Osteoblast (primary cell): ENCODE measurements around the gene RNF31. TPM values are rescaled to one million over a fixed set of nuclear protein-coding genes. Genes with fewer than 3 reads are reported as not detected.

Experiments
- DNase-seq: peaks from one replicate; pipeline ENCODE4 v3.0.0; 2011; ENCODE audit warnings: low spot score, mixed read lengths; ENCODE audit not compliant: insufficient read length; ENCODE audit errors: missing footprints
- H2AFZ ChIP-seq: 2 replicates; pipeline ENCODE4 v1.6.0; 2011; ENCODE audit warnings: mild to moderate bottlenecking, low read length
- H3K27ac ChIP-seq: 2 replicates; pipeline ENCODE4 v1.5.1; 2011; ENCODE audit warnings: mild to moderate bottlenecking, low read depth, low read length, moderate library complexity
- H3K27me3 ChIP-seq: 2 replicates; pipeline ENCODE4 v1.6.0; 2012; ENCODE audit warnings: mild to moderate bottlenecking, control low read depth, inconsistent platforms, low read length, moderate library complexity; ENCODE audit not compliant: insufficient read depth
- H3K36me3 ChIP-seq: 2 replicates; pipeline ENCODE4 v1.5.1; 2011; ENCODE audit warnings: mild to moderate bottlenecking, low read length, control low read depth, moderate library complexity; ENCODE audit not compliant: insufficient read depth
- H3K4me1 ChIP-seq: 2 replicates; pipeline ENCODE4 v1.5.1; 2011; ENCODE audit warnings: mild to moderate bottlenecking, low read length, control low read depth, moderate library complexity; ENCODE audit not compliant: insufficient read depth
- H3K4me2 ChIP-seq: 2 replicates; pipeline ENCODE4 v1.6.0; 2011; ENCODE audit warnings: mild to moderate bottlenecking, low read length; ENCODE audit not compliant: insufficient read depth
- H3K4me3 ChIP-seq: fragments of 200-600 bp; sonication (generic); 3 replicates; pipeline ENCODE4 v1.5.1; 2012; ENCODE audit warnings: mild to moderate bottlenecking, low read length, inconsistent platforms; ENCODE audit not compliant: insufficient read depth
- H3K79me2 ChIP-seq: 2 replicates; pipeline ENCODE4 v1.6.0; 2012; ENCODE audit warnings: mild to moderate bottlenecking, low read length, control low read depth, inconsistent platforms; ENCODE audit not compliant: insufficient read depth
- H3K9me3 ChIP-seq: 2 replicates; pipeline ENCODE4 v1.5.1; 2011; ENCODE audit warnings: low read depth, low read length, control low read depth
- H4K20me1 ChIP-seq: 2 replicates; pipeline ENCODE4 v1.6.0; 2012; ENCODE audit warnings: mild to moderate bottlenecking, low read length, control low read depth; ENCODE audit not compliant: insufficient read depth
- CTCF ChIP-seq: IDR thresholded peaks from 2 replicates; pipeline ENCODE4 v1.5.1; 2011; ENCODE audit warnings: mild to moderate bottlenecking, low read depth, low read length, moderate library complexity; ENCODE audit errors: extremely low read depth
- total RNA-seq: library from RNA; depleted of rRNA; stranded (reverse); fragments of >200 nt; gene quantifications from 2 replicates; pipeline ENCODE4 v1.2.3, GENCODE V29; 2012

The RNF31 gene
- total RNA-seq, 1 donor: 49.6 TPM

GRCh38 chr14:24115422-24116127 lies 31.7 kb upstream of the RNF31 start:
- TF ChIP-seq CTCF: no peak
- no peaks in the 10 kb centered on the region for H3K27me3 ChIP-seq
- H3K36me3 ChIP-seq: peaks cover 30% of the 10 kb centered on the region
- no peaks in the 10 kb centered on the region for H4K20me1 ChIP-seq
- H3K79me2 ChIP-seq: peaks cover 13% of the 10 kb centered on the region
- peaks cover 14% of the 10 kb centered on the region for H3K4me1 ChIP-seq
- peak overlapping the region; percentile 82 for H3K4me3 ChIP-seq
- H3K27ac ChIP-seq: peak overlapping the region; percentile 98
- peak; percentile 67 for DNase-seq
- H2AFZ ChIP-seq: peak overlapping the region; percentile 87
- H3K9me3 ChIP-seq: no peaks in the 10 kb centered on the region
- peak overlapping the region; percentile 96 for H3K4me2 ChIP-seq

GRCh38 chr14:24116128-24116814 lies 31.0 kb upstream of the RNF31 start:
- no peak for DNase-seq
- TF ChIP-seq CTCF: no peak
- Histone ChIP-seq H3K27ac (no peak overlapping the region), H3K4me1 (peaks cover 14% of the 10 kb centered on the region), H3K4me3 (peak overlapping the region; percentile 82), H3K4me2 (peak overlapping the region; percentile 96), H3K9me3 (no peaks in the 10 kb centered on the region), H4K20me1 (no peaks in the 10 kb centered on the region), H3K27me3 (no peaks in the 10 kb centered on the region), H3K36me3 (peaks cover 36% of the 10 kb centered on the region), H2AFZ (no peak overlapping the region), H3K79me2 (peaks cover 13% of the 10 kb centered on the region)

DNA sequence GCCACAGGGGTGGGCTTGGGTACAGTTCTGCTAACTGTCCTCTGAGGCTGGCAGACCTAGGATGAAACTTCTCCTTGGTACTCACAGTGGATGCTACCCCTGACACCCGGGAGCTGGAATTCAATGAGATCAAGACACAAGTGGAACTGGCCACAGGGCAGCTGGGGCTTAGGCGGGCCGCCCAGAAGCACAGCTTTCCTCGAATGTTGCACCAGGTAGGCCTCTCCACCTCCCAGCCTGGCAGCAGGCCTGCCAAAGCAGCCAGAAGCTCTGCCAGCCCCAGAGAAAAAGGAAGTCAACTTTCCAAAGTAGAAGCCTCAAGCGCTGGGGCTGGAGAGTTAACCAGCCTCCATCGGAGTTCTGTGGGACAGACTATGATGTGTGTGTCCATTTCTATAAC lies 30.1 kb upstream of the RNF31 start:
- no peak overlapping the region for H2AFZ ChIP-seq
- H3K4me2 ChIP-seq: no peak overlapping the region
- H3K4me3 ChIP-seq: no peak overlapping the region
- peaks cover 42% of the 10 kb centered on the region for H3K36me3 ChIP-seq
- H3K27ac ChIP-seq: no peak overlapping the region
- H4K20me1 ChIP-seq: no peaks in the 10 kb centered on the region
- peak; percentile 30 for DNase-seq
- H3K79me2 ChIP-seq: peaks cover 13% of the 10 kb centered on the region
- no peaks in the 10 kb centered on the region for H3K27me3 ChIP-seq
- peaks cover 14% of the 10 kb centered on the region for H3K4me1 ChIP-seq
- TF ChIP-seq CTCF: no peak
- no peaks in the 10 kb centered on the region for H3K9me3 ChIP-seq

GRCh38 chr14:24119691-24120090 lies 27.6 kb upstream of the RNF31 start:
- Histone ChIP-seq H3K4me1 (peaks cover 8% of the 10 kb centered on the region), H2AFZ (no peak overlapping the region), H3K4me3 (no peak overlapping the region), H3K9me3 (no peaks in the 10 kb centered on the region), H3K4me2 (no peak overlapping the region), H3K79me2 (peaks cover 13% of the 10 kb centered on the region), H3K36me3 (peaks cover 59% of the 10 kb centered on the region), H3K27me3 (no peaks in the 10 kb centered on the region), H3K27ac (no peak overlapping the region), H4K20me1 (no peaks in the 10 kb centered on the region)
- no peak for DNase-seq
- no peak for TF ChIP-seq CTCF
